HAP-1 (cell line): ENCODE measurements around the gene FBXO41.
"Not testable (repeated sequence)": the region's sequence is repeated elsewhere in the genome, so short reads cannot be mapped to it uniquely, and the experiment has no call there.

Source experiments
- DNase-seq, 2 experiments: peaks; one replicate each; pipeline ENCODE4 v3.0.0-alpha.2; 2016 to 2020; ENCODE audit warnings: low spot score in 2 of 2
- H3K27me3 ChIP-seq: fragments of 250-450 bp; sonication (Bioruptor Pico); 2 replicates; pipeline ENCODE4 v1.5.1; 2020; ENCODE audit warnings: low read depth, mild to moderate bottlenecking, moderate library complexity
- H3K36me3 ChIP-seq: fragments of 250-450 bp; sonication (Bioruptor Pico); replicated peaks from 2 replicates; pipeline ENCODE4 v1.5.1; 2020; ENCODE audit warnings: mild to moderate bottlenecking
- H3K4me1 ChIP-seq: fragments of 250-450 bp; sonication (Bioruptor Pico); 2 replicates; pipeline ENCODE4 v1.5.1; 2020; ENCODE audit warnings: mild to moderate bottlenecking
- H3K4me3 ChIP-seq: fragments of 250-450 bp; sonication (Bioruptor Pico); 2 replicates; pipeline ENCODE4 v1.5.1; 2020; ENCODE audit warnings: mild to moderate bottlenecking, moderate library complexity
- H3K9me3 ChIP-seq: fragments of 250-450 bp; sonication (Bioruptor Pico); 2 replicates; pipeline ENCODE4 v1.5.1; 2020; ENCODE audit warnings: mild to moderate bottlenecking, moderate library complexity
- in situ Hi-C: fragments of 300-500 bp; cut with MboI; formaldehyde crosslinking; loops from 3 replicates; pipeline ENCODE4 v1.14.3; 2020; ENCODE audit warnings: low sequenced_read_pairs, inconsistent platforms, mixed read lengths

FBXO41 gene

GRCh38 chr2:73262691-73263429 lies 21.4 kb downstream of the FBXO41 start:
- H3K9me3 ChIP-seq, in situ Hi-C loops, DNase-seq, H3K4me1 ChIP-seq, H3K4me3 ChIP-seq, H3K27me3 ChIP-seq: not testable (repeated sequence)
- peaks cover 29% of the 10 kb centered on the region for H3K36me3 ChIP-seq

- peaks cover 24% of the 10 kb centered on the region for H3K36me3 ChIP-seq
- H3K4me1 ChIP-seq = no peaks in the 10 kb centered on the region
- in situ Hi-C loops = no loop called here
- H3K27me3 ChIP-seq = no peaks in the 10 kb centered on the region
- no peak overlapping the region for H3K4me3 ChIP-seq
- DNase-seq = no peak
- H3K9me3 ChIP-seq = no peaks in the 10 kb centered on the region
Observed at GRCh38 chr2:73262108-73262651, 22.1 kb downstream of the FBXO41 start.

DNA sequence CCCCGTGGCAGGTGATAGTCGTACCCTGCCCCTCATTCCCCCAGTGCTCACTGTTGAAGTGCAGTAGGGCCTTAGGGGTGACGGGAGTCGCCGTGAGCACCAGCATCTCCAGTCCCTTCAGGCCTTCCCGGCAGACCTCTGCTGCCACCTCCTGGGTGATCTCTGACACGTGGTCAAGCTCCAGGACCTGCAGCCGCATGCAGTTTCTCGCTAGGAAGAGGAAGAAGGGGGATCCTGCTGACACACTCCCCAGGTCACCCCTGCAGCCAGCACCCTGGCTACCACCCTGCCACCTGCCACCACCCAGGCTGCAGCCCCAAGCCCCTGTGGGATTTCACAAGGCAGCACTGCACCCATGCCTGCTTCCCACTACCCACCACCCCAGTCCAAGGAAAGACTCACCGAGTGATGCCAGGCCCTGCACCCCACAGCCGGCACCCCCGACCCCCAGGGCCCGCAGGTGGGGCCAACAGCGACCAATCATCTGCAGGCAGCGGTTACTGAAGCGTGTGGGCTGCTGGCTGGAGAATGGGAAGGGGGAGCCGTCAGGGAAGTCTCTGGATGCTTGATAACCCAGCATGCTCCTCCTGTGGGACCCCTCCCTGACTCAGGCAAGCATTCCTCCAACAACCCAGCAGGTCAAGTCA lies 23.8 kb downstream of the FBXO41 start:
- H3K9me3 ChIP-seq = no peaks in the 10 kb centered on the region
- in situ Hi-C loops = no loop called here
- peaks cover 24% of the 10 kb centered on the region for H3K36me3 ChIP-seq
- no peak overlapping the region for H3K4me3 ChIP-seq
- no peaks in the 10 kb centered on the region for H3K4me1 ChIP-seq
- peak in 1 of 2 experiments; percentile 55 for DNase-seq
- H3K27me3 ChIP-seq = no peaks in the 10 kb centered on the region

DNA sequence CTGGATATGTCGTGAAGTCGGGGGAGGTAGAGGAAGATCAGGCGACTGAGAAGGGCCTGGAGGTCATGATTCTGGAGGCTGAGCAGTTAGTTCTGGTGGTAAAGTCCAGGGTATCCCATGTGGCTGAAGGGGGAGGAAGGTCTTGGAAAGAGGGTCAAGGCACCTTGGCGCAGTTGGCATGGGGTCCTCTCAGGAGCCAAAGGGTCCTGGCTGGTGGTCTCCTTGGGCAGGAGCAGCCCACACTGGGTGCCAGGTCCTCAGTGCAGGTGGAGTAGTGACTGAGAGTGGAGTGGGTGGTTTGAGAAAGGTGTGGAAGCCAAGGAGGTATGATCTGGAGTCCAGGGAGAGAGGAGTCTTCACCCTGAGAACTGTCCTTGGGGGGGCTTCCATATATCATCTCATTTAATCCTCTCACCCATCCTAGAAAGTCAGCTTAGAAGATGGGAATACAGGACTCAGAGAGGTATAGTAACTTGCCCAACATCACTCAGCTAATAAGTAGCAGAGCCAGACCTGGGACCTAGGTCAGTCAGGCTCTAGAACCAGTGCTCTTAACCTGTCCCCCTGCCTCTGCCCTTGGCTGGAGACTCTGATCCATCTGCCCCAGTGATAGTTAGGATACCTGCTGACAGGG lies 24.5 kb downstream of the FBXO41 start:
- peaks cover 24% of the 10 kb centered on the region for H3K36me3 ChIP-seq
- in situ Hi-C loops = no loop called here
- no peaks in the 10 kb centered on the region for H3K27me3 ChIP-seq
- H3K4me1 ChIP-seq = no peaks in the 10 kb centered on the region
- H3K9me3 ChIP-seq = no peaks in the 10 kb centered on the region
- no peak overlapping the region for H3K4me3 ChIP-seq
- no peak for DNase-seq

- no peaks in the 10 kb centered on the region for H3K9me3 ChIP-seq
- H3K36me3 ChIP-seq = peaks cover 28% of the 10 kb centered on the region
- DNase-seq = no peak
- H3K4me1 ChIP-seq = no peaks in the 10 kb centered on the region
- H3K27me3 ChIP-seq = no peaks in the 10 kb centered on the region
- in situ Hi-C loops = no loop called here
- H3K4me3 ChIP-seq = no peak overlapping the region
Observed at GRCh38 chr2:73259276-73259675, 25.0 kb downstream of the FBXO41 start.

- no peaks in the 10 kb centered on the region for H3K4me1 ChIP-seq
- H3K4me3 ChIP-seq = no peak overlapping the region
- H3K36me3 ChIP-seq = peaks cover 29% of the 10 kb centered on the region
- in situ Hi-C loops = no loop called here
- H3K9me3 ChIP-seq = no peaks in the 10 kb centered on the region
- H3K27me3 ChIP-seq = no peaks in the 10 kb centered on the region
- DNase-seq = no peak
Observed at GRCh38 chr2:73258913-73259215, 25.4 kb downstream of the FBXO41 start.

DNA sequence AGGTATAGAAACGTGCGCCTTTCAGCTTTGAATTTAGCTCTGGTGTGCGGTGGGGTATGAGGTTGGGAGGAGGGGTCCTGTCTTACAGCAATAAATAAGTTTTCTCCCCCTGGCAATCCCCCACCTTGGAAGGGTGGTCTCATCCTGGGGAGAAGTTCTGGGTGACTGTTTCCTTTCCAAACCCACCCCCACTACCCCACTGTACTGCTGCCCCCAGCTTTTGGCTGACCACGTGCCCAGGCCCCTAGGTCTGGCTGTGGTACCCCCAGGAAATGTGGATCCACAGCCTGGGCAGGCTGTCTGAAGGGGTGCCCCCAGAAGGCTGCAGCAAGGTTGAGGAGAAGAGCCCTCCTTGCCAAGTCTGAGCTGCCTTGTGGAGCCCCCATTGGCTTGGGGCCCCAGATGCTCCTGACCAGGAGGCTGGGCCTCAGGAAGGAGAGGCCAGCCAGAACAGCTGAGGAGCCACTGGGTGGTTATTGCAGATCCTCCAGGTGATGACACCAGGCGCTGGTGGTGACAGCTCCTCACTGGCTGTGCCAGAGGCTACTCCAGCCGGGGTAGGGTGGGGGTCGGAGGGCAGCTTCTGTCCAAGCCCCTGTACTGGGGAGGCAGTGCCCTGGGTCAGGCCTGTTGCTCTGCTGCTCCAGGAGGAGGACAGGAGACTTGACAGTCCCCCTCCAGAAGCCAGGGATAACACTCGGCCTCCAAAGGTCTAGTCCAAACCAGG lies 25.9 kb downstream of the FBXO41 start:
- Histone ChIP-seq H3K36me3 (peaks cover 33% of the 10 kb centered on the region), H3K9me3 (no peaks in the 10 kb centered on the region), H3K4me3 (no peak overlapping the region), H3K27me3 (no peaks in the 10 kb centered on the region), H3K4me1 (no peaks in the 10 kb centered on the region)
- in situ Hi-C loops = no loop called here
- DNase-seq = no peak

DNA sequence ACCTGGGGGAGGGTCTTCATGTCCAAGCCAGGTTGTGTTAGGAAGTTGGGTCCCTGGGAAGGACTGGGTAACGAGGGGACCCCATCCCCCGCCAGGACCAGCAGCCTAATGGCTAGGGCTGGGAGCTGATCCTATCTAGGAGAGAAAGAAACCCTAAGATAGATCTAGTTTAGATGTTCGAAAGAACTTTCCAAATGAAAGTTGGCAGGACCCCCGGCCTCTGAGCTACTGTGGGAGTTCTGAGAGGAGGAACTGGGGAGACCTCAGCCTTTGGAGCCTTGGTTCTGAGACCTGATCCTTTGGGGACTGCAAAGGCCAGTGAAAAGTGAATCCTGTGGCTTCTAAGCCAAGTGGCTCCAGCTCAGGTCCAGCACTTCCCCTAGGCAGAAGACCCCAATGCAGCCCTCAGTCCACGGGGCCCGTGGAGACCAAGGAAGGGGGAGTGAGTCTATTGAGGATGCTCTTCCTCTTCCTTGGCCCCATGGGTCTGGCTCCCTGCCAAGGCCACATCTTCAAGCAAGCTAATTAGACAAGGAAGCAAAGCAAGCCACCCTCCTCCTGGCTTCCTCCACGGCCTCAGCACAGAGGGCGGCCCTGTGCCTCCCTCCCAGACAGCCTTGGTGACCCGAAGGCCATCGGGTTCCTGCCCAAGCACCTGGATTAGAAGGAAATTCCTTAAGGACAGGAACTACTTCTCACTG lies 26.7 kb downstream of the FBXO41 start:
- in situ Hi-C loops = no loop called here
- Histone ChIP-seq H3K36me3 (peaks cover 36% of the 10 kb centered on the region), H3K9me3 (no peaks in the 10 kb centered on the region), H3K27me3 (no peaks in the 10 kb centered on the region), H3K4me1 (no peaks in the 10 kb centered on the region), H3K4me3 (no peak overlapping the region)
- no peak for DNase-seq

GRCh38 chr2:73257021-73257420 lies 27.3 kb downstream of the FBXO41 start:
- Histone ChIP-seq H3K9me3 (no peaks in the 10 kb centered on the region), H3K4me1 (no peaks in the 10 kb centered on the region), H3K36me3 (peaks cover 39% of the 10 kb centered on the region), H3K27me3 (no peaks in the 10 kb centered on the region), H3K4me3 (no peak overlapping the region)
- DNase-seq = no peak
- in situ Hi-C loops = no loop called here

DNA sequence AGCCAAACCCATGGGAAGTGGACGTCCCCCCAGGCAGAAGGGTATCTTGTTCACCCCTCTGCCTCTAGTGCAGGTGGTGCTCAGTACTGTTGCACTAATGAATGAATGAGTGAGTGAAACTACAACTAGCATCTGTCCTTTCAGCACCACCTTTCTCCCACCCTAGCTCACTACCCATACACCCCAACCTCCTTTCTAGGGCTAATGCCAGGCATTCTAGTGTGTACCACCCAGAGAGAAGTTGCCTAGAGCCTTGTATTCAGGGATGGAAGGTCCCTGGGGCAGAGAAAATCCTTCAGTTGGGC lies 27.7 kb downstream of the FBXO41 start:
- no peak for DNase-seq
- Histone ChIP-seq H3K4me3 (no peak overlapping the region), H3K9me3 (no peaks in the 10 kb centered on the region), H3K36me3 (peaks cover 43% of the 10 kb centered on the region), H3K27me3 (no peaks in the 10 kb centered on the region), H3K4me1 (no peaks in the 10 kb centered on the region)
- in situ Hi-C loops = no loop called here

DNA sequence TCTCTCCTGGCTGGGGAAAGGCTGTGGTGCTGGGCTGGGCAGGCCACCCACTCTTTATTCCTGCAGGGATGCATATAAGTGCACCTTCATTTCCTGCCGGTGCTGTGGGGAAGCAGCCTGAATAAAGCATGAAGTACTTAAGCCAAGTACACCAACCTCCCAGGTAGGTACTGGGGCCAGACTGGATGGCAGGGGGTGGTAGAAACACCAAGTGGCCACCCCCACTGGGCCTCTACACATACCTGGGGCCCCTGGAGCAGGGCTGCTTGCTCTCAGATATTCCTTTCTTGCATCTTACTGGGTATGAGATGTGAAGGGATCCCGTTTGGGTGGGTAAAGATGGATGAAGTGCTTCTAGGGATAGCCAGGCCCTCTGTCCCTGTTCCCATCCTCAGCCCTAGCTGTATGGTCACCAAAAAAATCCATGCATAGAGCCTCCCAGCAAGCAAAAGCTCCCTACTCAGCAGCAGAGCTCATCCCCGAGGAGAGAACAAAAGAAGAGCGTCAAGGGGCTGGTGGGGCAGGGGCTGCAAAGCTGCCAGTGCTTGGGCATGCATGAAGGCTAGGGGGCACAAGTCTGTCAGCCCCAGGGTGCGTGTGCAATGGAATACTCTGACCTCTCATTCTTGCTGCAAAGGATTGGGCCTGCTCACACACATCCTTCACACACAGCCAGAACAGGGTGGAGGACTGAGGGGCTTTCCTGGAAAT lies 28.2 kb downstream of the FBXO41 start:
- Histone ChIP-seq H3K36me3 (peaks cover 48% of the 10 kb centered on the region), H3K4me3 (no peak overlapping the region), H3K27me3 (no peaks in the 10 kb centered on the region), H3K4me1 (no peaks in the 10 kb centered on the region), H3K9me3 (no peaks in the 10 kb centered on the region)
- no peak for DNase-seq
- in situ Hi-C loops = no loop called here

GRCh38 chr2:73255007-73255644 lies 29.2 kb downstream of the FBXO41 start:
- no peaks in the 10 kb centered on the region for H3K27me3 ChIP-seq
- no peak for DNase-seq

More at GRCh38 chr2:73255007-73255644, 29.2 kb downstream of the FBXO41 start:
- in situ Hi-C loops = no loop called here
- Histone ChIP-seq H3K4me3 (no peak overlapping the region), H3K36me3 (peaks cover 56% of the 10 kb centered on the region), H3K4me1 (no peaks in the 10 kb centered on the region), H3K9me3 (no peaks in the 10 kb centered on the region)
